ENCODE data around the gene EXOSC6. TPM values are rescaled to one million over a fixed set of nuclear protein-coding genes. Genes with fewer than 3 reads are reported as not detected.
"Not testable (repeated sequence)": the region's sequence is repeated elsewhere in the genome, so short reads cannot be mapped to it uniquely, and the experiment has no call there.

EXOSC6 gene
- total RNA-seq, 1 experiment from 2014 or later, result 49.8 TPM

DNA sequence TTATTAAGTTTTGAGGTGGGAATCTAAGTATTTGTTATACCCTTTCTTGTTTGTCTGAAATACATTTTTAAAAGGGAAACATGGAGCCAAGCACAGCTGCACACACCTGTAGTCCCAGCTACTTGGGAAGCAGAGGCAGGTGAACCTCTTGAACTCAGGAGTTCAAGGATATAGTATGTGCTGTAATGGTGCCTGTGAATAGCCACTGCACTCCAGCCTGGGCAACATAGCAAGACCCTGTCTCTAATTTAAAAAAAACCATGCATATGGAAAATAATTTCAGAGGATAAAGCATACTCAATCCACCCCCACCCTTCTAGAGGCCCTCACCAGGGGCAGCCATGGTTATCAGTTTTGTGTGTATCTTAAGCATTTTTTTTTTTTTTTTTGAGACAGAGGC is 43.9 kb upstream of the EXOSC6 start:
- ChIA-PET CTCF (interaction anchor here (0.7 kb wide), 2 partner anchors 79 to 365 kb away, joined by 3 to 5 read pairs; no protein-coding TSS in a partner anchor), POLR2A (no interaction called here)
- peaks cover under 1% of the 10 kb centered on the region for H3K4me1 Mint-ChIP-seq (ENCODE audit: insufficient read depth, unreplicated experiment)
- H3K4me3 Mint-ChIP-seq (ENCODE audit: unreplicated experiment), result no peak overlapping the region
- no peaks in the 10 kb centered on the region for H3K9me3 Mint-ChIP-seq (ENCODE audit: unreplicated experiment)
- TF ChIP-seq, protein P1, sequence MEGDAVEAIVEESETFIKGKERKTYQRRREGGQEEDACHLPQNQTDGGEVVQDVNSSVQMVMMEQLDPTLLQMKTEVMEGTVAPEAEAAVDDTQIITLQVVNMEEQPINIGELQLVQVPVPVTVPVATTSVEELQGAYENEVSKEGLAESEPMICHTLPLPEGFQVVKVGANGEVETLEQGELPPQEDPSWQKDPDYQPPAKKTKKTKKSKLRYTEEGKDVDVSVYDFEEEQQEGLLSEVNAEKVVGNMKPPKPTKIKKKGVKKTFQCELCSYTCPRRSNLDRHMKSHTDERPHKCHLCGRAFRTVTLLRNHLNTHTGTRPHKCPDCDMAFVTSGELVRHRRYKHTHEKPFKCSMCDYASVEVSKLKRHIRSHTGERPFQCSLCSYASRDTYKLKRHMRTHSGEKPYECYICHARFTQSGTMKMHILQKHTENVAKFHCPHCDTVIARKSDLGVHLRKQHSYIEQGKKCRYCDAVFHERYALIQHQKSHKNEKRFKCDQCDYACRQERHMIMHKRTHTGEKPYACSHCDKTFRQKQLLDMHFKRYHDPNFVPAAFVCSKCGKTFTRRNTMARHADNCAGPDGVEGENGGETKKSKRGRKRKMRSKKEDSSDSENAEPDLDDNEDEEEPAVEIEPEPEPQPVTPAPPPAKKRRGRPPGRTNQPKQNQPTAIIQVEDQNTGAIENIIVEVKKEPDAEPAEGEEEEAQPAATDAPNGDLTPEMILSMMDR (IDR thresholded peaks at IDR 0.05; ENCODE audit: unreplicated experiment), result no peak
- no peaks in the 10 kb centered on the region for H3K27me3 Mint-ChIP-seq (ENCODE audit: insufficient read depth, unreplicated experiment)
- no TSS peak for BruUV-seq (replicated peaks)
- DNase-seq (ENCODE audit: unreplicated experiment), result no peak
- intact Hi-C loops (cut with micrococcal nuclease), result no loop called here
- no peaks in the 10 kb centered on the region for H3K36me3 Mint-ChIP-seq (ENCODE audit: insufficient read depth, unreplicated experiment)
- H3K27ac Mint-ChIP-seq (ENCODE audit: low read depth, unreplicated experiment), result no peak overlapping the region

DNA sequence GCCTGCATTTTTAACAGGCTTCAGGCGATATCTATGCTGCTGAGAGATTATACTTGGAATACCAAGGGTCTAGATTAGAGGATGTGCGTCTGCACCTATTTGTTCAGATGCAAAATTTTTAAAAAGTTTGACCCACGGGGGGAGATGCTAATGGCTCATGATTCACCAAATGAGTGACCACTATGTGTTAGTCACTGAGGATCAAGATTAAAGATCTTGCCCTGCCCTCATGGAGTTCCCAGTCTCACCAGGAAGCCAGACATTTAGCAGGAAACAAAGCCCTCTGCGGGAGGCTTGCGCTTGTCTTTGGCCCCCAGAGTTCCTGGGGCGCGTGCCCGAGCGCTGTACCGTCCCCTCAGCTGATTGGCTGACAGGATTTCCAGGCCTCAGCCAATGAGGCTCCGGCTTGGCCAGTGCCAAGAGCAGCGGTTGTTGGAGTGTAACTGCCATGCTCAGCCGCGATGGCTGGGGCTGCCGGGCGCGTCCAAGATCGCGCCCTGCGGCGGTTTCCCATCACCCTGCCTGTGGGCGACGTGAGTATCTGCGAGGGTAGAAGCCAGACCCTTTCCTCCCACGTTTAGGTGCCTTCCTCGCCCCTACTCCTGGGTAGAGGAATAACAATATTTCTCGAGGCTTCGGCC is 42.8 kb upstream of the EXOSC6 start:
- intact Hi-C loops (cut with micrococcal nuclease), result no loop called here
- no peaks in the 10 kb centered on the region for H3K9me3 Mint-ChIP-seq (ENCODE audit: unreplicated experiment)
- DNase-seq (ENCODE audit: unreplicated experiment), result no peak
- no peak overlapping the region for H3K4me3 Mint-ChIP-seq (ENCODE audit: unreplicated experiment)
- ChIA-PET POLR2A (no interaction called here), CTCF (no interaction called here)
- TF ChIP-seq, protein P1 (IDR thresholded peaks at IDR 0.05; ENCODE audit: unreplicated experiment), result no peak
- no peaks in the 10 kb centered on the region for H3K36me3 Mint-ChIP-seq (ENCODE audit: insufficient read depth, unreplicated experiment)
- H3K27me3 Mint-ChIP-seq (ENCODE audit: insufficient read depth, unreplicated experiment), result no peaks in the 10 kb centered on the region
- no peaks in the 10 kb centered on the region for H3K4me1 Mint-ChIP-seq (ENCODE audit: insufficient read depth, unreplicated experiment)
- no TSS peak for BruUV-seq (replicated peaks)
- H3K27ac Mint-ChIP-seq (ENCODE audit: low read depth, unreplicated experiment), result no peak overlapping the region

DNA sequence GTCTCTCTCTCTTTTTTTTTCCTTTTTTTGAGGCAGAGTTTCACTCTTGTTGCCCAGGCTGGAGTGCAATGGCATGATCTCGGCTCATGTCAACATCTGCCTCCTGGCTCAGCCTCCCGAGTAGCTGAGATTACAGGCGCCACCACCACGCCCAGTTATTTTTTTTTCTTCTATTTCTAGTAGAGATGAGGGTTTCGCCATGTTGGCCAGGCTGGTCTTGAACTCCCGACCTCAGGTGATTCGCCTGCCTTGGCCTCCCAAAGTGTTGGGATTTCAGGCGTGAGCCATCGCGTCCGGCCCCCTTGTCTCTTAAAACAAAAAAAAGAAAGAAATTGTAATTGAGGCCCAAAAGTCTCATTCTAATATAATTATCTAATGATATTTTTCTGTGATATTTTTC is 40.4 kb upstream of the EXOSC6 start:
- H3K9me3 Mint-ChIP-seq (ENCODE audit: unreplicated experiment); H3K4me3 Mint-ChIP-seq (ENCODE audit: unreplicated experiment); BruUV-seq (replicated peaks); H3K27ac Mint-ChIP-seq (ENCODE audit: low read depth, unreplicated experiment); H3K36me3 Mint-ChIP-seq (ENCODE audit: insufficient read depth, unreplicated experiment); DNase-seq (ENCODE audit: unreplicated experiment); intact Hi-C loops (cut with micrococcal nuclease); H3K4me1 Mint-ChIP-seq (ENCODE audit: insufficient read depth, unreplicated experiment); H3K27me3 Mint-ChIP-seq (ENCODE audit: insufficient read depth, unreplicated experiment): not testable (repeated sequence)
- POLR2A ChIA-PET, result interaction anchor here (0.6 to 2.2 kb wide), 3 partner anchors 54 to 1627 kb away, joined by 3 to 10 read pairs (median 3); partner anchors contain the start of gene DDX19A
- CTCF ChIA-PET, result interaction anchor here (0.6 to 1.5 kb wide), 3 partner anchors 21 to 40 kb away, joined by 3 to 6 read pairs (median 3); partner anchors contain the start of gene EXOSC6

DNA sequence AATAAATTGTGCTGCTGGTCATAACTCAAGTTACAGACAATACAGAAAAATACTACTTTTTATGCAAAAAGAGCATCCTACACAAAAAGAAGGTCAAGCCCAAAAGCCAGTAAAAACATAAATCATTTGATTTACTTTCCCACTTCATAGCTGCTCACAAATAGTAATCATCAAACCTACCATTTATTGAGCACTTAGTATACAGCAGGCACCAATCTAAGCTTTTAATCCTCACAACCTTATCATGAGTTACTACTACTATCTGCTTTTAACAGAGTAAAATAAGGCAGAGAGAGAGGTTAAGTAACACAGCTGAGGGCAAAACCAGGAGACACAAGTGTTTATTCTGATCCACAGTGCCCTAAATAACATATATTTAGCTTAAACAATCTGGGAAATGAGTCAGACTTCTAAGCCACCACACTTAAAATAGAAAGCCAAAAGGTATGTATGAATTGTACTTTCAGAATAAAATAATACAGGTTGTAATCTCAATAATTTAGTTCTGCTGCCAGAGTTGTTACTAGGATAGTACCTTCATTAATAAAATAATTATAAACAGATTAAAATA is 39.3 kb upstream of the EXOSC6 start:
- intact Hi-C loops (cut with micrococcal nuclease), result no loop called here
- Mint-ChIP-seq H3K27ac (ENCODE audit: low read depth, unreplicated experiment) (no peak overlapping the region), H3K4me1 (ENCODE audit: insufficient read depth, unreplicated experiment) (peaks cover 6% of the 10 kb centered on the region), H3K36me3 (ENCODE audit: insufficient read depth, unreplicated experiment) (peaks cover 7% of the 10 kb centered on the region), H3K27me3 (ENCODE audit: insufficient read depth, unreplicated experiment) (no peaks in the 10 kb centered on the region), H3K4me3 (ENCODE audit: unreplicated experiment) (no peak overlapping the region), H3K9me3 (ENCODE audit: unreplicated experiment) (no peaks in the 10 kb centered on the region)
- DNase-seq (ENCODE audit: unreplicated experiment), result no peak
- ChIA-PET POLR2A (interaction anchor here (0.9 to 2.2 kb wide), 3 partner anchors 8 to 90 kb away, joined by 3 to 14 read pairs (median 10); partner anchors contain the start of genes DDX19A and DDX19B), CTCF (interaction anchor here (0.5 to 1.5 kb wide), 2 partner anchors 39 to 75 kb away, joined by 3 to 6 read pairs; partner anchors contain the start of gene EXOSC6)
- BruUV-seq (replicated peaks), result no TSS peak
- TF ChIP-seq, protein P1 (IDR thresholded peaks at IDR 0.05; ENCODE audit: unreplicated experiment), result no peak
